ENCODE data around the gene SH3PXD2B. TPM values are rescaled to one million over a fixed set of nuclear protein-coding genes. Genes with fewer than 3 reads are reported as not detected.

SH3PXD2B gene
- total RNA-seq, 1 donor from 2014 or later, result 74.1 TPM

GRCh38 chr5:172498431-172499129 is 44.3 kb upstream of the SH3PXD2B start:
- TF ChIP-seq CTCF (IDR thresholded peaks at IDR 0.05; ENCODE audit: unreplicated experiment), result no peak
- no peak overlapping the region for H3K27ac Mint-ChIP-seq (ENCODE audit: unreplicated experiment)
- peaks cover 4% of the 10 kb centered on the region for H3K4me1 Mint-ChIP-seq (ENCODE audit: unreplicated experiment)
- H3K4me3 Mint-ChIP-seq (ENCODE audit: unreplicated experiment), result no peak overlapping the region
- no peaks in the 10 kb centered on the region for H3K36me3 Mint-ChIP-seq (ENCODE audit: low read depth, unreplicated experiment)
- H3K9me3 Mint-ChIP-seq (ENCODE audit: unreplicated experiment), result no peaks in the 10 kb centered on the region
- H3K27me3 Mint-ChIP-seq (ENCODE audit: unreplicated experiment), result no peaks in the 10 kb centered on the region
- DNase-seq (ENCODE audit: low spot score), result no peak

GRCh38 chr5:172497591-172498255 is 43.4 kb upstream of the SH3PXD2B start:
- Mint-ChIP-seq H3K27me3 (ENCODE audit: unreplicated experiment) (no peaks in the 10 kb centered on the region), H3K9me3 (ENCODE audit: unreplicated experiment) (no peaks in the 10 kb centered on the region), H3K4me1 (ENCODE audit: unreplicated experiment) (peaks cover 4% of the 10 kb centered on the region), H3K27ac (ENCODE audit: unreplicated experiment) (no peak overlapping the region), H3K36me3 (ENCODE audit: low read depth, unreplicated experiment) (no peaks in the 10 kb centered on the region), H3K4me3 (ENCODE audit: unreplicated experiment) (no peak overlapping the region)
- no peak for TF ChIP-seq CTCF (IDR thresholded peaks at IDR 0.05; ENCODE audit: unreplicated experiment)
- DNase-seq (ENCODE audit: low spot score), result no peak

GRCh38 chr5:172496671-172497371 is 42.5 kb upstream of the SH3PXD2B start:
- no peak for TF ChIP-seq CTCF (IDR thresholded peaks at IDR 0.05; ENCODE audit: unreplicated experiment)
- Mint-ChIP-seq H3K4me3 (ENCODE audit: unreplicated experiment) (no peak overlapping the region), H3K36me3 (ENCODE audit: low read depth, unreplicated experiment) (no peaks in the 10 kb centered on the region), H3K27ac (ENCODE audit: unreplicated experiment) (no peak overlapping the region), H3K9me3 (ENCODE audit: unreplicated experiment) (no peaks in the 10 kb centered on the region), H3K4me1 (ENCODE audit: unreplicated experiment) (peaks cover 4% of the 10 kb centered on the region), H3K27me3 (ENCODE audit: unreplicated experiment) (peaks cover 6% of the 10 kb centered on the region)
- DNase-seq (ENCODE audit: low spot score), result no peak

- Mint-ChIP-seq H3K4me1 (ENCODE audit: unreplicated experiment) (peaks cover 4% of the 10 kb centered on the region), H3K27ac (ENCODE audit: unreplicated experiment) (no peak overlapping the region), H3K4me3 (ENCODE audit: unreplicated experiment) (no peak overlapping the region), H3K36me3 (ENCODE audit: low read depth, unreplicated experiment) (no peaks in the 10 kb centered on the region), H3K9me3 (ENCODE audit: unreplicated experiment) (no peaks in the 10 kb centered on the region), H3K27me3 (ENCODE audit: unreplicated experiment) (peaks cover 6% of the 10 kb centered on the region)
- DNase-seq (ENCODE audit: low spot score), result no peak
- TF ChIP-seq CTCF (IDR thresholded peaks at IDR 0.05; ENCODE audit: unreplicated experiment), result no peak
Measured at GRCh38 chr5:172494630-172495505, 40.5 kb upstream of the SH3PXD2B start.

Data from endothelial cell (in vitro differentiated cells).